Esophagus squamous epithelium (tissue), 4 donors: ENCODE data around the gene SFMBT1.

ENCODE experiments used
- CTCF ChIP-seq, 6 experiments: fragments of 450-650 bp in 4 of 6; fragments of 200-600 bp in 2 of 6; sonication (generic) in 2 of 6; IDR thresholded peaks; one replicate each; pipeline ENCODE4 v1.5.1; 2016 to 2019; ENCODE audit warnings: antibody characterized with exemption in 6 of 6, mild to moderate bottlenecking in 4 of 6, moderate library complexity in 4 of 6
- POLR2A ChIP-seq, 4 donors: fragments of 450-650 bp; IDR thresholded peaks; one replicate each; pipeline ENCODE4 v1.6.1; 2017; ENCODE audit warnings: antibody characterized with exemption in 4 of 4, mild to moderate bottlenecking in 4 of 4, moderate library complexity in 3 of 4

- TF ChIP-seq CTCF (IDR thresholded peaks at IDR 0.05) (no peak), POLR2A (IDR thresholded peaks at IDR 0.05) (no peak)
These were observed 155.1 kb downstream of the SFMBT1 start for GRCh38 chr3:52890735-52891134.
